ENCODE measurements around the gene AGBL4.
"Not testable (repeated sequence)": the region's sequence is repeated elsewhere in the genome, so short reads cannot be mapped to it uniquely, and the experiment has no call there.

Gene AGBL4

DNA sequence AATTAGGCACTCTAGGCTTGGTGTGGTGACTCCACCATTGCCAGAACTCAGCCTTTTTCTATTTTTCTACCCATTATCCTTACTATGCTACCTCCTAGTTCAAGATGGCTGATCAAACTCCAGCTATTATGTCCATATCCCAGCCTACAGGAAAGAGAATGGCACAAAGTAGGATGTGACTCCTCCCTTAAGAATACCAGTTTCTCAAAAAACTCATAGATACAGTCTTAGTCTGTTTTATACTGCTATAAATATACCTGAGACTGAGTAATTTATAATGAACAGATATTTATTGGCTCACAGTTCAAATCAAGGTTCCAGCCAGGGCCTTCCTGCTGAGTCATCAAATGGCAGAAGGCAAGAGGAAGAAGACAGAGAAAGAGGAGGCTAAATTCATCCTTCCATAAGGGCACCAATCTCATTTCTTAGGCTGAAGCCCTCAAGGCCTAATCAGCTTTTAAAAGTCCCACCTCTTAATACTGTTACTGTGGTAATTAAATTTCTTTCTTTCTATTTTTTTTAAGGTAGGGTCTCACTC is 704.3 kb downstream of the AGBL4 start:
- TF ChIP-seq, protein P1, sequence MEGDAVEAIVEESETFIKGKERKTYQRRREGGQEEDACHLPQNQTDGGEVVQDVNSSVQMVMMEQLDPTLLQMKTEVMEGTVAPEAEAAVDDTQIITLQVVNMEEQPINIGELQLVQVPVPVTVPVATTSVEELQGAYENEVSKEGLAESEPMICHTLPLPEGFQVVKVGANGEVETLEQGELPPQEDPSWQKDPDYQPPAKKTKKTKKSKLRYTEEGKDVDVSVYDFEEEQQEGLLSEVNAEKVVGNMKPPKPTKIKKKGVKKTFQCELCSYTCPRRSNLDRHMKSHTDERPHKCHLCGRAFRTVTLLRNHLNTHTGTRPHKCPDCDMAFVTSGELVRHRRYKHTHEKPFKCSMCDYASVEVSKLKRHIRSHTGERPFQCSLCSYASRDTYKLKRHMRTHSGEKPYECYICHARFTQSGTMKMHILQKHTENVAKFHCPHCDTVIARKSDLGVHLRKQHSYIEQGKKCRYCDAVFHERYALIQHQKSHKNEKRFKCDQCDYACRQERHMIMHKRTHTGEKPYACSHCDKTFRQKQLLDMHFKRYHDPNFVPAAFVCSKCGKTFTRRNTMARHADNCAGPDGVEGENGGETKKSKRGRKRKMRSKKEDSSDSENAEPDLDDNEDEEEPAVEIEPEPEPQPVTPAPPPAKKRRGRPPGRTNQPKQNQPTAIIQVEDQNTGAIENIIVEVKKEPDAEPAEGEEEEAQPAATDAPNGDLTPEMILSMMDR (IDR thresholded peaks at IDR 0.05; ENCODE audit: low read depth, low read length), result no peak
- no peaks in the 10 kb centered on the region for H3K27me3 ChIP-seq (ENCODE audit: insufficient read depth, low read depth, severe bottlenecking)
- DNase-seq, result no peak
- H3K27ac ChIP-seq, result no peak overlapping the region
- no peaks in the 10 kb centered on the region for H3K9me3 ChIP-seq (ENCODE audit: severe bottlenecking)
- no peak overlapping the region for H3K4me3 ChIP-seq (ENCODE audit: low read depth, low read length)
- H3K36me3 ChIP-seq, result no peaks in the 10 kb centered on the region

DNA sequence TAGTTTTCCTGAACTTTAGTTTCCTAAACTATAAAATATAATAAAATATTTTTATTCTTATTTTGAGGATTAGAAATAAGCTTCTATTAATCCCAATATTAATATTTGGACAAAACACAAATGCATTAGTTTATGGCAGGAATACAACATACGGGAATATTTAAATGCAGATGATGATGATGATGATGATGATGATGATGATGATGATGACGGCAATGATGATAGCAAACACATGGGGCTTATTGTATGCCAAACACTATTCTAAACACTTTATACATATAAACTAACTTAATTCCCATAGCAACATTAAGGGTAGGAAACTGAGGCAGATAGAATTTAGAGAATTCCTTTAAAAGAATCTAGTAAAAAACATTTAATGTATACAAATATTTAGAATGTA is 705.5 kb downstream of the AGBL4 start:
- no peak for DNase-seq
- no peaks in the 10 kb centered on the region for H3K36me3 ChIP-seq
- H3K9me3 ChIP-seq (ENCODE audit: severe bottlenecking), result no peaks in the 10 kb centered on the region
- H3K27ac ChIP-seq, result no peak overlapping the region
- H3K4me3 ChIP-seq (ENCODE audit: low read depth, low read length), result no peak overlapping the region
- no peaks in the 10 kb centered on the region for H3K27me3 ChIP-seq (ENCODE audit: insufficient read depth, low read depth, severe bottlenecking)
- TF ChIP-seq, protein P1 (IDR thresholded peaks at IDR 0.05; ENCODE audit: low read depth, low read length), result no peak

DNA sequence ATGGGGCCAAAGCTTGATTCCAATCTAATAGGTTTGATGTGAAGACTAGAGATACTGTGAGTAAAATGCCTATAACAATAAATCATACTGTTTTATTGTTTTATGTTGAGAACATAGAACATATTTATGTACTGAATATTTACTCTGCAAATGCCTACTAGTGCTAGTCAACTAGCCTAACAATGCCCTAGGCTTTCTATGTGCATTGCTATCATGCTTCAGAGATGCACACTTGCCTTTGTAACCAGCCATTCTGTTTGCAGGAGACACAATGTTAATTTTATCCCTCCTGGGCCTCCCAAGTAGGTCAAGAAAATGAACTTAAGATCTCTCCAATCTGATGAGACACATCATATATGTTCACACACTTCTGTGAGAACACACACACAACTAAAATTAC is 716.3 kb downstream of the AGBL4 start:
- Histone ChIP-seq H3K4me3 (ENCODE audit: low read depth, low read length) (no peak overlapping the region), H3K27ac (no peak overlapping the region), H3K36me3 (no peaks in the 10 kb centered on the region), H3K9me3 (ENCODE audit: severe bottlenecking) (peaks cover 3% of the 10 kb centered on the region), H3K27me3 (ENCODE audit: insufficient read depth, low read depth, severe bottlenecking) (no peaks in the 10 kb centered on the region)
- TF ChIP-seq, protein P1 (IDR thresholded peaks at IDR 0.05; ENCODE audit: low read depth, low read length), result no peak
- no peak for DNase-seq

DNA sequence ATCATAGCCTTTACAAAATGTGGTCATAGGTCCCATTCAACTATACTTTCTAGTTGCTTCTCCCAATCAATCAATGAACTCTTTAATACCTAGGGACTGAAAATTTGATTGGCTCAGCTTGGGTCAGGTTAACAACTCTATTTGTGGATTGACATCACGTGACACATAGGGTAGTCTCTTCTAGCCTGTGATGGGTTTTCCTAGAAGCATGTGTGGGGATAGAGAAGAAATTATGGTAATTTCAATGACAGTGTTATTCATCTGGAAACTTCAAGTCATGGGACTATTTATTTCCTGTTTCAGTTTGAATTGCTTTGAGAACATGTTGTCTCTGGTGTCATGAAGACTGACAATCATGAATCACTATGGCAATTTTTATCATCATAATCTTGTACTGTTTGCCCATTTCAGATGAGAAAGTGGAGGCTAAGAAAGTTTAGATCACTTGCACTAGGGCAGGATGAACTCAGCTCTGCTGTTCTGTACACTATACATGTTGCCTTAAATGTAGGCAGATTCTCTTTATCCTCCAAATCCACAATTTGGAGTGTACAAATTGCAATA is 717.2 kb downstream of the AGBL4 start:
- Histone ChIP-seq H3K9me3 (ENCODE audit: severe bottlenecking) (peaks cover 3% of the 10 kb centered on the region), H3K4me3 (ENCODE audit: low read depth, low read length) (no peak overlapping the region), H3K27me3 (ENCODE audit: insufficient read depth, low read depth, severe bottlenecking) (no peaks in the 10 kb centered on the region), H3K27ac (no peak overlapping the region), H3K36me3 (no peaks in the 10 kb centered on the region)
- no peak for DNase-seq
- TF ChIP-seq, protein P1 (IDR thresholded peaks at IDR 0.05; ENCODE audit: low read depth, low read length), result no peak

DNA sequence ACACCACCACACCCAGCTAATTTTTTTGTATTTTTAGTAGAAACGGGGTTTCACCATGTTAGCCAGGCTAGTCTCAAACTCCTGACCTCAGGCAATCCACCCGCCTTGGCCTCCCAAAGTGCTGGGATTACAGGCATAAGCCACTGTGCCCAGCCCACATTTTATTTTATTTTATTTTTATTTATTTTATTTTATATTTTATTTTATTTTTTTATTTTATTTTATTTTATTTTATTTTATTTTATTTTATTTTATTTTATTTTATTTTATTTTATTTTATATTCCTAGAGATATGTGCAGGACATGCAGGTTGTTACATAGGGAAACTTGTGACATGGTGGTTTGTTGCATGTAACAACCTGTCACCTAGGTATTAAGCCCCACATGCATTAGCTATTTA is 721.4 kb downstream of the AGBL4 start:
- not testable (repeated sequence) for DNase-seq; H3K9me3 ChIP-seq (ENCODE audit: severe bottlenecking); H3K27me3 ChIP-seq (ENCODE audit: insufficient read depth, low read depth, severe bottlenecking); H3K36me3 ChIP-seq; H3K27ac ChIP-seq; H3K4me3 ChIP-seq (ENCODE audit: low read depth, low read length)

DNA sequence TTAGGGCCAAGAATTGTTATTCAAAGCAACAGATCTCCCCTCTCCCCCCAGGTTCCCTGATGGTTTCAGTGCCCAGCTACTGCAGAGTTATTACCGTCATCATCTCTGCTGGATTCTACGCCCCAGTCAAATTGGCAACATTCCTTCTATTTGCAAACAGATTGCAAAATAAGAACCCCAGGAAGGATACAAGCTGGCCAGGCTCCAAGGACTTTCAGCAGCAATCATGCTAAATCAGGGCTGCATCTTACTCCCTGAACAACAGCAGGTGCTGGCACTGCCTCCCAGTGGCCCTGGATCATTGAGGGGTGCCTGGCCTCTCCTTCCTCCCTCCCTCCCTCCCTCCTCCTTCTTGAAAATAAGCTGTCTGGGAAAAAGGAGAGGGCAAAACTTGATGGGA is 725.5 kb downstream of the AGBL4 start:
- TF ChIP-seq, protein P1 (IDR thresholded peaks at IDR 0.05; ENCODE audit: low read depth, low read length), result no peak
- H3K27me3 ChIP-seq (ENCODE audit: insufficient read depth, low read depth, severe bottlenecking), result no peaks in the 10 kb centered on the region
- no peak overlapping the region for H3K27ac ChIP-seq
- no peak for DNase-seq
- H3K4me3 ChIP-seq (ENCODE audit: low read depth, low read length), result no peak overlapping the region
- no peaks in the 10 kb centered on the region for H3K36me3 ChIP-seq
- peaks cover 3% of the 10 kb centered on the region for H3K9me3 ChIP-seq (ENCODE audit: severe bottlenecking)
